Measurements from ENCODE around the gene FOXC2. TPM values are rescaled to one million over a fixed set of nuclear protein-coding genes. Genes with fewer than 3 reads are reported as not detected.

The FOXC2 gene
- polyA plus RNA-seq, 1 of the 3 experiments (the other 2 are of a cell fraction), result 1.3 TPM

DNA sequence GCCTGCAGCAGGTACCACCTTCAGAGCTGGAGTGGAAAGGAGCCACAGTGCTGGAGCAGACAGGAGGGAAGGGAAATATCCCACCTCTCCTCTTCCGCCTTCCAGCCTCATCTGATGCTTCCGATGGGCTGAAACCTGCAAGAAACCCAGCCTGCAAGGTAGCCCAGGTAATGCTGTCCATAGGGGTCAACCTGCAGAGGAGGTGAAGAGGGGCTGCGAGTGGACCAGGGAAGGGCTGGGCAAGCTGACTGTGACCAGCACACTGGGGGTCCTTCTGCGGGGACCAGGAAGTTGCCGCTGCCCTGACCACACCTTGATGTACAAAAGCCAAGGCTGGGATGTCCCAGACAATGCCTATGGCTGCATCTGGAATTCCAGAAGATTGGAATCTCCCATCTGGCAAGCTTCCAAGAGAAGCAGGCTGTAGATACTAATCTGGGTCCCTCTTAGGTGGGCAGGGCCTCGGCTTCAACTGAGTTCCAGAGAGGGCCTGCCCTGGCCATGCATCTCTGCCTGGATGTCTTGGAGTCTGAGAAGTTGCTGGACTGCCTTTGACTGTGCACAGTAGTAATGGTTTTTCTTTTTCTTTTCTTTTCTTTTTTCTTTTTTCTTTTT is 17.5 kb downstream of the FOXC2 start:
- TF ChIP-seq CTCF (IDR thresholded peaks at IDR 0.05) (no peak), CHD2 (IDR thresholded peaks at IDR 0.05; ENCODE audit: low read length, partially characterized antibody) (no peak), RXRA (IDR thresholded peaks at IDR 0.05; ENCODE audit: borderline replicate concordance, low read depth) (no peak), NFIC (IDR thresholded peaks at IDR 0.05; ENCODE audit: borderline replicate concordance) (peak; percentile 65), EZH2phosphoT487 (IDR thresholded peaks at IDR 0.05; ENCODE audit: borderline replicate concordance, low read depth) (no peak), TCF12 (IDR thresholded peaks at IDR 0.05) (no peak)
- Histone ChIP-seq H3K4me1 (ENCODE audit: control insufficient read depth in 1 of 2, insufficient read depth in 2 of 2, low read depth in 1 of 2, low read length in 1 of 2) (peaks cover 0 to 39% of the 10 kb centered on the region in 2 experiments; a peak in 2 of 4 replicates), H3K79me2 (ENCODE audit: insufficient read depth) (peaks cover 46% of the 10 kb centered on the region), H2AFZ (ENCODE audit: low read depth) (no peak overlapping the region), H3K9me2 (no peaks in the 10 kb centered on the region), H3K27ac (ENCODE audit: low read depth in 2 of 2, low read length in 1 of 2) (peak overlapping the region in 1 of 2 experiments; percentile 96; a peak in 2 of 4 replicates), H3F3A (replicated peaks; ENCODE audit: insufficient read depth) (peaks cover 55% of the 10 kb centered on the region), H3K27me3 (ENCODE audit: insufficient read depth) (no peaks in the 10 kb centered on the region), H4K20me1 (ENCODE audit: insufficient read depth) (no peaks in the 10 kb centered on the region), H3K4me2 (no peak overlapping the region), H3K9ac (no peak overlapping the region), H3K9me3 (no peaks in the 10 kb centered on the region), H3K36me3 (replicated peaks in 1 of 2; ENCODE audit: control insufficient read depth in 1 of 2, insufficient read depth in 2 of 2, low read length in 1 of 2) (no peaks in the 10 kb centered on the region), H3K4me3 (ENCODE audit: low read depth in 2 of 2, low read length in 1 of 2) (no peak overlapping the region)
- ChIA-PET POLR2A (no interaction called here), CTCF (interaction anchor here (1.0 to 1.7 kb wide), 2 partner anchors 20 to 64 kb away, joined by 3 to 6 read pairs; no protein-coding TSS in a partner anchor)
- WGBS (ENCODE audit: low lambda C conversion rate), result 15% methylated on average over 4 of the region's 6 CpGs
- DNase-seq, result no peak

GRCh38 chr16:86584726-86585721 is 18.4 kb downstream of the FOXC2 start:
- peaks cover 37% of the 10 kb centered on the region for H3K79me2 ChIP-seq (ENCODE audit: insufficient read depth)
- H3K9me2 ChIP-seq, result no peaks in the 10 kb centered on the region
- peak overlapping the region in 1 of 2 experiments; percentile 96; a peak in 2 of 4 replicates for H3K27ac ChIP-seq (ENCODE audit: low read depth in 2 of 2, low read length in 1 of 2)
- CTCF ChIA-PET, result interaction anchor here (1.1 to 1.7 kb wide), 2 partner anchors 20 to 477 kb away, joined by 3 to 6 read pairs; no protein-coding TSS in a partner anchor
- TF ChIP-seq SMC3 (IDR thresholded peaks at IDR 0.05; ENCODE audit: low read depth, low read length) (no peak), POLR2AphosphoS5 (IDR thresholded peaks at IDR 0.05; ENCODE audit: low read depth, low read length) (no peak), CTCF (IDR thresholded peaks at IDR 0.05) (no peak), TCF12 (IDR thresholded peaks at IDR 0.05) (peak; percentile 47; the same call in 1 of the 2 replicates), USF1 (IDR thresholded peaks at IDR 0.05; ENCODE audit: borderline replicate concordance, low read depth) (no peak), NRF1 (IDR thresholded peaks at IDR 0.05; ENCODE audit: low read depth, low read length) (no peak), NFIC (IDR thresholded peaks at IDR 0.05; ENCODE audit: borderline replicate concordance) (peak; percentile 51; the same call in 1 of the 2 replicates), TEAD4 (IDR thresholded peaks at IDR 0.05; ENCODE audit: borderline replicate concordance, insufficient read depth) (no peak), FOSL2 (IDR thresholded peaks at IDR 0.05; ENCODE audit: borderline replicate concordance, low read depth) (no peak), GATA2 (CRISPR knock-in tag; IDR thresholded peaks at IDR 0.05) (no peak)
- H3F3A ChIP-seq (replicated peaks; ENCODE audit: insufficient read depth), result peaks cover 52% of the 10 kb centered on the region
- H3K4me3 ChIP-seq (ENCODE audit: low read depth in 2 of 2, low read length in 1 of 2), result no peak overlapping the region
- peaks cover 0 to 43% of the 10 kb centered on the region in 2 experiments; a peak in 2 of 4 replicates for H3K4me1 ChIP-seq (ENCODE audit: control insufficient read depth in 1 of 2, insufficient read depth in 2 of 2, low read depth in 1 of 2, low read length in 1 of 2)
- POLR2A ChIA-PET, result no interaction called here
- no peaks in the 10 kb centered on the region for H4K20me1 ChIP-seq (ENCODE audit: insufficient read depth)
- peak overlapping the region; percentile 68 for H3K4me2 ChIP-seq
- no peaks in the 10 kb centered on the region for H3K36me3 ChIP-seq (replicated peaks in 1 of 2; ENCODE audit: control insufficient read depth in 1 of 2, insufficient read depth in 2 of 2, low read length in 1 of 2)
- H3K9ac ChIP-seq, result peak overlapping the region; percentile 77
- no peak overlapping the region for H2AFZ ChIP-seq (ENCODE audit: low read depth)
- no peaks in the 10 kb centered on the region for H3K9me3 ChIP-seq
- no peaks in the 10 kb centered on the region for H3K27me3 ChIP-seq (ENCODE audit: insufficient read depth)
- no peak for DNase-seq
- 43% methylated on average over 12 of the region's 12 CpGs for WGBS (ENCODE audit: low lambda C conversion rate)

Measured in SK-N-SH (cell line).